Esophagus squamous epithelium (tissue), 5 donors: ENCODE measurements around the gene KRT84. TPM values are rescaled to one million over a fixed set of nuclear protein-coding genes. Genes with fewer than 3 reads are reported as not detected.

Experiments used
- DNase-seq: peaks from one replicate; lab custom pipeline; 2025; lab: John Stamatoyannopoulos, UW
- H3K27ac ChIP-seq, 4 donors: fragments of 200-600 bp; sonication (generic); one replicate each; pipeline ENCODE4 v1.5.1; 2016 to 2019; ENCODE audit warnings: mild to moderate bottlenecking in 1 of 4
- H3K27me3 ChIP-seq, 4 donors: fragments of 200-600 bp; sonication (generic); 1 replicate in 3 of 4; 2 replicates in 1 of 4; pipeline versions ENCODE4 v1.5.1 to v1.6.0; 2017 to 2021; ENCODE audit warnings: antibody characterized with exemption in 1 of 4
- H3K36me3 ChIP-seq, 3 donors: fragments of 200-600 bp; sonication (generic); one replicate each; pipeline ENCODE4 v1.5.1; 2016 to 2019
- H3K4me1 ChIP-seq, 3 donors: fragments of 200-600 bp; sonication (generic); one replicate each; pipeline ENCODE4 v1.5.1; 2017 to 2019
- H3K4me3 ChIP-seq, 4 donors: fragments of 200-600 bp; sonication (generic); 1 replicate in 3 of 4; 2 replicates in 1 of 4; pipeline ENCODE4 v1.5.1; 2016 to 2019; ENCODE audit warnings: mild to moderate bottlenecking in 2 of 4, moderate library complexity in 1 of 4
- H3K9me3 ChIP-seq, 3 donors: fragments of 200-600 bp; sonication (generic); one replicate each; pipeline ENCODE4 v1.5.1; 2016 to 2019
- CTCF ChIP-seq, 6 experiments: fragments of 450-650 bp in 4 of 6; fragments of 200-600 bp in 2 of 6; sonication (generic) in 2 of 6; IDR thresholded peaks; one replicate each; pipeline ENCODE4 v1.5.1; 2016 to 2019; ENCODE audit warnings: antibody characterized with exemption in 6 of 6, mild to moderate bottlenecking in 4 of 6, moderate library complexity in 4 of 6
- POLR2A ChIP-seq, 4 donors: fragments of 450-650 bp; IDR thresholded peaks; one replicate each; pipeline ENCODE4 v1.6.1; 2017; ENCODE audit warnings: antibody characterized with exemption in 4 of 4, mild to moderate bottlenecking in 4 of 4, moderate library complexity in 3 of 4
- WGBS, 2 donors: methylation state at CpG; one replicate each; pipeline ENCODE4 v1.1.5; 2018; 5-methylcytosine and 5-hydroxymethylcytosine counted together
- intact Hi-C: fragments of 100-400 bp; cut with DNase I; formaldehyde crosslinking; loops from one replicate; pipeline ENCODE4 v1.15.0; 2022
- total RNA-seq, 4 donors: library from RNA; depleted of rRNA; stranded (reverse); fragments of >200 nt; gene quantifications; one replicate each; pipeline ENCODE4 v1.1.0, GENCODE V29; 2016
- donor health status: DM: yes; HTN: yes; CAD: no.

The KRT84 gene
- total RNA-seq, 4 donors from 2014 or later: 0.30 TPM; not detected in 3

DNA sequence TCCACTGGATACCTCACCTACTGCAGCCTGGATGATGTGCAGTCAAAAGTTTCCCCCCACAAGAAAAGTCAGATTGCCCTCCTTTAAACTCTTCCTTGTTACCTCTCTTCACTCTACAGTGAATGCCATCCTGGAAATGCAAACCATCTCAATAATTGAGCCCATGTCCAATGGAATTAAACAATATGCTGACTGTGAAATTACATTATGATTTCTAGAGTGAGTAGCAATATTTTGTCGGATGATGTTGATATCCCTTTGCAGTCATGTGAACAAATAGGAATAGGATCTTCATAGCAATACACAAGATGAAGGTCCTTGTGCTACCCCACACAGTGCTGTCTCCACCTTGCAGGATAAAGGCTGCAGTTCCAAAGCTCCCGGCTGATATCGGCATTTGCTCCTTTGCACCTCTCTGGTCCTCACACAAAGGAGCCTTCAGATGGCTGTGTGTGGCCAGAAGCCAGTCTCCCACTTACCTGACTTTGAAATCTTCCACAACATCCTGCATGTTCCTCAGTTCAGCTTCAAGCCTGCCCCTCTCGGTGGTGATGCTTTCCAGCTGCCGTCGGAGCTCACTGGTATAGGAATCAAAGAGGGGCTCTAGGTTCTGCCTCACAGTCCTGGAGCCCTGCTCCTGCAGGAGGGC lies 47.2 kb upstream of the KRT84 start:
- intact Hi-C loops: no loop called here
- no peak for DNase-seq

DNA sequence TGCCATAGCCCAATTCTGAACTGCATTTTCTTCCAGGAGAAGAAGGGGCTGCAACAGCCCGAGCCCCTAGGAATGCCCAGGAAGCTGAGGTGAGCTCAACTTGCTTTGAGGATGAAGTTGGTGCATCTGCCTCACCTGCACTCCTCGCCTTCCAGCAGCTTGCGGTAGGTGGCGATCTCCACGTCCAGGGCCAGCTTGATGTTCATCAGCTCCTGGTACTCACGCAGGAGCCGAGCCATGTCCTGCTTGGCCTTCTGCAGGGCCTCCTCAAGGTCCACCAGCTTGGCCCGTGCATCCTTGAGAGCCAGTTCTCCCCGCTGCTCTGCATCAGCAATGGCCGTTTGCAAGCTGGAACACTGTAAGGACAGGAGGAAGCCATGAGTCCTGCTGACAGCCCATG lies 42.7 kb upstream of the KRT84 start:
- H3K4me3 ChIP-seq: no peak overlapping the region
- intact Hi-C loops: no loop called here
- TF ChIP-seq CTCF (IDR thresholded peaks at IDR 0.05): no peak
- TF ChIP-seq POLR2A (IDR thresholded peaks at IDR 0.05): no peak
- H3K9me3 ChIP-seq: no peaks in the 10 kb centered on the region
- H3K4me1 ChIP-seq: peaks cover 0 to 8% (median 5%) of the 10 kb centered on the region in 3 donors
- H3K27ac ChIP-seq: no peak overlapping the region
- WGBS, 2 donors: 89 to 91% methylated on average over 6 to 8 of the region's 10 CpGs
- no peak for DNase-seq
- H3K27me3 ChIP-seq: peaks cover 0 to 39% (median 0%) of the 10 kb centered on the region in 4 donors
- no peaks in the 10 kb centered on the region for H3K36me3 ChIP-seq

More for the DNA sequence above, 47.2 kb upstream of the KRT84 start:
- no peaks in the 10 kb centered on the region for H3K9me3 ChIP-seq
- peaks cover 0 to 42% (median 0%) of the 10 kb centered on the region in 4 donors for H3K27me3 ChIP-seq
- no peak overlapping the region for H3K27ac ChIP-seq
- TF ChIP-seq CTCF (IDR thresholded peaks at IDR 0.05): no peak
- no peak for TF ChIP-seq POLR2A (IDR thresholded peaks at IDR 0.05)
- no peaks in the 10 kb centered on the region for H3K36me3 ChIP-seq
- WGBS, 2 donors: 87 to 88% methylated on average over 4 of the region's 6 CpGs
- H3K4me1 ChIP-seq: peaks cover 16 to 27% (median 25%) of the 10 kb centered on the region in 3 donors
- no peak overlapping the region for H3K4me3 ChIP-seq

GRCh38 chr12:52427083-52427482 lies 41.6 kb upstream of the KRT84 start:
- Histone ChIP-seq H3K27me3 (peaks cover 0 to 37% (median 0%) of the 10 kb centered on the region in 4 donors), H3K36me3 (no peaks in the 10 kb centered on the region), H3K9me3 (no peaks in the 10 kb centered on the region), H3K27ac (no peak overlapping the region), H3K4me1 (peaks cover 0 to 10% (median 5%) of the 10 kb centered on the region in 3 donors), H3K4me3 (no peak overlapping the region)
- DNase-seq: no peak
- TF ChIP-seq POLR2A (IDR thresholded peaks at IDR 0.05) (no peak), CTCF (IDR thresholded peaks at IDR 0.05) (no peak)
- intact Hi-C loops: no loop called here
- WGBS, 2 donors: 50 to 55% methylated on average over 1 of the region's 1 CpG

DNA sequence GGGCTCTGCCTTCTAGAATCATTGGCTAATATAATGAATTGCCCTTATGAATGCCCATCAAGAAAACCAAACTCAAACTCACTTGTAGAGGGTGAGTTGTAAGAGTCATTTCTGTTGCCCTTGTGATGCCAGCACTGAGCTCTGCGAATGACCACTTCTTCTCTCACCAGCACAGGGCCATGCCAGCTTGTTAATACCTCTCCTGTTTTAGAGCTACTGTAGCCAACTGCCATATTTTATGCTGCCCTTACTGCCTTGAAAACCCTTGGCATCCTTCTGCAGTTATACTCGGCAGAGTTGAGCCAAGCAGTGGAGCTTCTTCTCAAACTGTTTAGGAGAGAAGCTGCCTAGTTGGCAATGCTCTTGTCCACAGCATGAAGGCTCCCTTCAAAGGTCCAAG lies 40.6 kb upstream of the KRT84 start:
- intact Hi-C loops: no loop called here
- WGBS, 2 donors: 66 to 89% methylated on average over 2 of the region's 2 CpGs
- TF ChIP-seq POLR2A (IDR thresholded peaks at IDR 0.05) (no peak), CTCF (IDR thresholded peaks at IDR 0.05) (no peak)
- H3K4me3 ChIP-seq: no peak overlapping the region
- H3K27me3 ChIP-seq: peaks cover 0 to 30% (median 0%) of the 10 kb centered on the region in 4 donors
- peaks cover 0 to 10% (median 5%) of the 10 kb centered on the region in 3 donors for H3K4me1 ChIP-seq
- H3K9me3 ChIP-seq: no peaks in the 10 kb centered on the region
- H3K36me3 ChIP-seq: no peaks in the 10 kb centered on the region
- H3K27ac ChIP-seq: no peak overlapping the region
- no peak for DNase-seq

DNA sequence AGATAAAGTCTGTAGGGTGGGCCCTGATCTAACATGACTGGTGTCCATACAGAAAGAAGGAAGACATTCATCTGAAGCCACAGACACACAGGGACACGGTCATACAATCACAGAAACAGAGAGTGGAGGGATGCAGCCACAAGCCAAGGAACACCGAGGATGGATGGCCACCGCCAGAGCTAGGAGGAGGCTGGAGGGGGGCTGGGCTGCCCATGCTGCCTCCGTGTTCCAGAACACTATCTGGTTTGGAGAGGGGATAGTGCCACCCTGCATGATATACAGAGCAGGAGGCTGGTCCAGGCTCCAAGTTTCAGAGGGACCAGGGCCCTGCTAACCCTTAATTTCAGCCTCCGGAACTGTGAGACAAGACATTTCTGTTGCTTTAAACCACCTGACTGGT lies 40.0 kb upstream of the KRT84 start:
- intact Hi-C loops: no loop called here
- DNase-seq: no peak
- WGBS, 2 donors: 77 to 85% methylated on average over 4 of the region's 5 CpGs
- Histone ChIP-seq H3K9me3 (no peaks in the 10 kb centered on the region), H3K27ac (no peak overlapping the region), H3K4me1 (peaks cover 0 to 10% (median 5%) of the 10 kb centered on the region in 3 donors), H3K27me3 (peaks cover 0 to 24% (median 0%) of the 10 kb centered on the region in 4 donors), H3K4me3 (no peak overlapping the region), H3K36me3 (no peaks in the 10 kb centered on the region)
- no peak for TF ChIP-seq POLR2A (IDR thresholded peaks at IDR 0.05)
- no peak for TF ChIP-seq CTCF (IDR thresholded peaks at IDR 0.05)
